HG03558 (cell line): ENCODE measurements around the gene TIMD4.
"Not testable (repeated sequence)": the region's sequence is repeated elsewhere in the genome, so short reads cannot be mapped to it uniquely, and the experiment has no call there.

Experiments
- ATAC-seq: cut with Tn5 transposase; IDR thresholded peaks from one replicate; pipeline ENCODE4 v1.9.1; 2021; ENCODE audit warnings: moderate number of reproducible peaks; ENCODE audit not compliant: unreplicated experiment; ENCODE audit errors: extremely low read depth

TIMD4 gene

GRCh38 chr5:156963125-156963524 is at the start of gene TIMD4:
TIMD4 (minus strand) TSS chr5:156963226; CDS start chr5:156963198, 28 bp downstream.
- ATAC-seq: no peak

GRCh38 chr5:157006262-157006661 is 43.2 kb upstream of the TIMD4 start:
- no peak for ATAC-seq

GRCh38 chr5:157004893-157005551 is 42.0 kb upstream of the TIMD4 start:
- no peak for ATAC-seq

- no peak for ATAC-seq
Measured at GRCh38 chr5:156991714-156992113, 28.7 kb upstream of the TIMD4 start.

GRCh38 chr5:156984064-156984463 is 21.0 kb upstream of the TIMD4 start:
- ATAC-seq: no peak

- ATAC-seq: no peak
Measured at GRCh38 chr5:156981481-156981880, 18.5 kb upstream of the TIMD4 start.

GRCh38 chr5:156974328-156974727 is 11.3 kb upstream of the TIMD4 start:
- no peak for ATAC-seq

- ATAC-seq: no peak
Measured at GRCh38 chr5:156971848-156972525, 9.0 kb upstream of the TIMD4 start.

GRCh38 chr5:156971415-156971814 is 8.4 kb upstream of the TIMD4 start:
- ATAC-seq: no peak

- ATAC-seq: not testable (repeated sequence)
Measured at GRCh38 chr5:156967386-156967785, 4.4 kb upstream of the TIMD4 start.

GRCh38 chr5:156956321-156956720 is 6.7 kb downstream of the TIMD4 start:
- no peak for ATAC-seq

GRCh38 chr5:156951359-156951758 is 11.7 kb downstream of the TIMD4 start:
- ATAC-seq: no peak

GRCh38 chr5:156950716-156951115 is 12.3 kb downstream of the TIMD4 start:
- no peak for ATAC-seq

GRCh38 chr5:156949424-156949823 is 13.6 kb downstream of the TIMD4 start:
- ATAC-seq: no peak

GRCh38 chr5:156947925-156948324 is 15.1 kb downstream of the TIMD4 start:
- no peak for ATAC-seq

- ATAC-seq: peak; percentile 92
Measured at GRCh38 chr5:156942064-156942463, 21.0 kb downstream of the TIMD4 start.

GRCh38 chr5:156940462-156940861 is 22.6 kb downstream of the TIMD4 start:
- not testable (repeated sequence) for ATAC-seq

- no peak for ATAC-seq
Measured at GRCh38 chr5:156936972-156937371, 26.1 kb downstream of the TIMD4 start.

- ATAC-seq: no peak
Measured at GRCh38 chr5:156934450-156935211, 28.4 kb downstream of the TIMD4 start.

GRCh38 chr5:156929366-156929948 is 33.6 kb downstream of the TIMD4 start:
- no peak for ATAC-seq

GRCh38 chr5:156927545-156927944 is 35.5 kb downstream of the TIMD4 start:
- no peak for ATAC-seq
